Neutrophil (primary cell): ENCODE results near the gene PRR14L.

Experiments
- H3K27ac ChIP-seq: fragments of 200-600 bp; sonication (generic); 2 replicates; pipeline ENCODE4 v1.5.1; 2016; ENCODE audit warnings: mild to moderate bottlenecking, moderate library complexity
- H3K27me3 ChIP-seq: fragments of 200-600 bp; sonication (generic); 2 replicates; pipeline ENCODE4 v1.6.0; 2016; ENCODE audit warnings: mild to moderate bottlenecking
- H3K36me3 ChIP-seq: fragments of 200-600 bp; sonication (generic); 2 replicates; pipeline ENCODE4 v1.5.1; 2017
- H3K4me1 ChIP-seq, 2 experiments: fragments of 200-600 bp in 1 of 2; sonication (generic) in 1 of 2; 1 replicate in 1 of 2; 2 replicates in 1 of 2; pipeline versions ENCODE4 v1.5.1 to v1.6.1; 2013 to 2016; ENCODE audit warnings: low read depth in 1 of 2, low read length in 1 of 2, mild to moderate bottlenecking in 1 of 2, moderate library complexity in 1 of 2; ENCODE audit not compliant: control insufficient read depth in 1 of 2, insufficient read depth in 1 of 2
- H3K4me3 ChIP-seq, 2 experiments: fragments of 200-600 bp in 1 of 2; sonication (generic) in 1 of 2; 1 replicate in 1 of 2; 2 replicates in 1 of 2; pipeline ENCODE4 v1.5.1; 2013 to 2016; ENCODE audit warnings: low read depth in 1 of 2, low read length in 1 of 2, mild to moderate bottlenecking in 1 of 2, moderate library complexity in 1 of 2
- H3K9me3 ChIP-seq: fragments of 200-600 bp; sonication (generic); 2 replicates; pipeline ENCODE4 v1.5.1; 2016
- CTCF ChIP-seq: fragments of 200-600 bp; sonication (generic); IDR thresholded peaks from 2 replicates; pipeline ENCODE4 v1.5.1; 2016; ENCODE audit warnings: antibody characterized with exemption

Gene PRR14L

GRCh38 chr22:31753005-31753633 lies 3.2 kb upstream of the PRR14L start:
- TF ChIP-seq CTCF = no peak
- no peaks in the 10 kb centered on the region for H3K27me3 ChIP-seq
- H3K27ac ChIP-seq = peak overlapping the region; percentile 96
- H3K36me3 ChIP-seq = peaks cover 5% of the 10 kb centered on the region
- H3K4me1 ChIP-seq = peaks cover 50 to 53% of the 10 kb centered on the region in 2 experiments
- peak overlapping the region; percentile 81 to 85 for H3K4me3 ChIP-seq
- H3K9me3 ChIP-seq = no peaks in the 10 kb centered on the region

- peak overlapping the region; percentile 81 to 85 for H3K4me3 ChIP-seq
- H3K4me1 ChIP-seq = peaks cover 50 to 56% of the 10 kb centered on the region in 2 experiments
- peak overlapping the region; percentile 96 for H3K27ac ChIP-seq
- H3K27me3 ChIP-seq = no peaks in the 10 kb centered on the region
- H3K9me3 ChIP-seq = no peaks in the 10 kb centered on the region
- peaks cover 2% of the 10 kb centered on the region for H3K36me3 ChIP-seq
- TF ChIP-seq CTCF = no peak
These were observed 2.3 kb upstream of the PRR14L start for GRCh38 chr22:31752096-31752847.

- peak overlapping the region; percentile 81 to 82 for H3K4me3 ChIP-seq
- H3K27ac ChIP-seq = peak overlapping the region; percentile 88
- H3K4me1 ChIP-seq = peaks cover 50 to 61% of the 10 kb centered on the region in 2 experiments
These were observed 693 bp upstream of the PRR14L start for GRCh38 chr22:31750365-31751284.

GRCh38 chr22:31748490-31748889 lies 1.4 kb downstream of the PRR14L start:
- Histone ChIP-seq H3K27ac (peak overlapping the region; percentile 88), H3K4me1 (peaks cover 41 to 52% of the 10 kb centered on the region in 2 experiments)

More at GRCh38 chr22:31750365-31751284, 693 bp upstream of the PRR14L start:
- H3K9me3 ChIP-seq = no peaks in the 10 kb centered on the region
- no peak for TF ChIP-seq CTCF
- H3K27me3 ChIP-seq = no peaks in the 10 kb centered on the region
- H3K36me3 ChIP-seq = peaks cover 6% of the 10 kb centered on the region

More at GRCh38 chr22:31748490-31748889, 1.4 kb downstream of the PRR14L start:
- H3K9me3 ChIP-seq = no peaks in the 10 kb centered on the region
- H3K27me3 ChIP-seq = no peaks in the 10 kb centered on the region
- H3K4me3 ChIP-seq = peak overlapping the region in 1 of 2 experiments; percentile 82
- H3K36me3 ChIP-seq = peaks cover 6% of the 10 kb centered on the region
- TF ChIP-seq CTCF = no peak
